NCI-H446 (cell line): ENCODE data around the gene THEMIS2.
A peak's percentile ranks its signal among the peaks of the same experiment; 100 is the strongest.

Experiments
- DNase-seq, 2 experiments: peaks; one replicate each; lab custom pipeline; 2025; lab: John Stamatoyannopoulos, UW

THEMIS2 gene

GRCh38 chr1:27885621-27886352 lies 13.4 kb downstream of the THEMIS2 start:
- no peak for DNase-seq

GRCh38 chr1:27886353-27886679 lies 14.0 kb downstream of the THEMIS2 start:
- no peak for DNase-seq

GRCh38 chr1:27886744-27887143 lies 14.4 kb downstream of the THEMIS2 start:
- DNase-seq, result no peak

- DNase-seq, result no peak
These were observed 15.1 kb downstream of the THEMIS2 start for GRCh38 chr1:27887215-27888021.

GRCh38 chr1:27889506-27889905 lies 17.2 kb downstream of the THEMIS2 start:
- no peak for DNase-seq

GRCh38 chr1:27891196-27891889 lies 19.0 kb downstream of the THEMIS2 start:
- no peak for DNase-seq

- DNase-seq, result no peak
These were observed 22.2 kb downstream of the THEMIS2 start for GRCh38 chr1:27894521-27894920.

- DNase-seq, result no peak
These were observed 34.4 kb downstream of the THEMIS2 start for GRCh38 chr1:27906759-27907158.

GRCh38 chr1:27912429-27912828 lies 40.1 kb downstream of the THEMIS2 start:
- DNase-seq, result no peak

GRCh38 chr1:27915082-27915575 lies 42.8 kb downstream of the THEMIS2 start:
- DNase-seq, result no peak

- no peak for DNase-seq
These were observed 49.9 kb downstream of the THEMIS2 start for GRCh38 chr1:27922272-27922671.

- DNase-seq, result no peak
These were observed 56.0 kb downstream of the THEMIS2 start for GRCh38 chr1:27928216-27928954.

GRCh38 chr1:27931184-27931583 lies 58.8 kb downstream of the THEMIS2 start:
- DNase-seq, result no peak

- peak in 1 of 2 experiments; percentile 9 for DNase-seq
These were observed 59.4 kb downstream of the THEMIS2 start for GRCh38 chr1:27931759-27932158.

GRCh38 chr1:27934818-27935549 lies 62.6 kb downstream of the THEMIS2 start, which contains the start of gene SMPDL3B:
TSS of gene SMPDL3B (plus strand) at chr1:27935000. CDS start at chr1:27935184, 184 bp downstream.
- DNase-seq, result peak in 1 of 2 experiments; percentile 30

- DNase-seq, result peak in 1 of 2 experiments; percentile 16
These were observed 63.4 kb downstream of the THEMIS2 start for GRCh38 chr1:27935721-27936120.
